ENCODE data around the gene SLC7A11. TPM values are rescaled to one million over a fixed set of nuclear protein-coding genes. Genes with fewer than 3 reads are reported as not detected.

Gene SLC7A11
- total RNA-seq, 1 donor: 118 TPM

GRCh38 chr4:138178566-138178965 lies 63.6 kb downstream of the SLC7A11 start:
- no peak overlapping the region for H3K4me3 ChIP-seq (ENCODE audit: low read depth, low read length)
- DNase-seq (ENCODE audit: low read depth): peak; percentile 65
- TF ChIP-seq CTCF (IDR thresholded peaks at IDR 0.05; ENCODE audit: insufficient read depth, low read length): no peak

DNA sequence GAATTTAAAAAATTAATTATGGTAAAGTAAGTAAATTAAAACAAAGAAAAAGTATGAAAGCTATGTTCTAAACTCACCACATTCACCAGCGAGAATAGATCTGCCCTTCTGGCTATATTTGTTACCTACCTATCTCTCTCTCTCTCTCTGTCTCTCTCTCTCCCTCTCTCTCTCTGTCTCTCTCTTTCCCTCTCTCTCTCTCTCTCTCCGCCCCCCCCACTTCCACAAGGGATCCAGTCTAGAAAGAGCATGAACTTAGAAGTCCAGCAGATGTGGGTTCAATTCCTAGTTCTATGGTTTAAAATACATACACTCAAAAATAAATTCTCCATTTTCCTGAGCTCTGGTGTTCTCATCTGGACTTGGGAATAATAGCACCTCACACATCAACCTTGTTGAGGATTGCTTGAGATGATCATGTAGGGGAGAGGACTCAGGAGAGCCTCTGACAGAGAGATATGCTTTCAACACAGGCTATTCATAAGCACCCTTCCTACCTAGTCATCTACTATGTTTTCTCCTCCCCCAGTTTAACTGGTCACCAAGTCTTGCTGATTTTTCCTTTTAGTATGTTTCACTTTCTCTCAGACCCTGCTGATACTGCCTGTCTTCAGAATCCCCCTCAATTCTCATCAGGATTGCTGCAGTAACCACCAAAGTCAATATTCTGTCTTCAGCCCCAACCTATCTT lies 64.7 kb downstream of the SLC7A11 start:
- no peak for DNase-seq (ENCODE audit: low read depth)
- H3K4me3 ChIP-seq (ENCODE audit: low read depth, low read length): no peak overlapping the region
- no peak for TF ChIP-seq CTCF (IDR thresholded peaks at IDR 0.05; ENCODE audit: insufficient read depth, low read length)

DNA sequence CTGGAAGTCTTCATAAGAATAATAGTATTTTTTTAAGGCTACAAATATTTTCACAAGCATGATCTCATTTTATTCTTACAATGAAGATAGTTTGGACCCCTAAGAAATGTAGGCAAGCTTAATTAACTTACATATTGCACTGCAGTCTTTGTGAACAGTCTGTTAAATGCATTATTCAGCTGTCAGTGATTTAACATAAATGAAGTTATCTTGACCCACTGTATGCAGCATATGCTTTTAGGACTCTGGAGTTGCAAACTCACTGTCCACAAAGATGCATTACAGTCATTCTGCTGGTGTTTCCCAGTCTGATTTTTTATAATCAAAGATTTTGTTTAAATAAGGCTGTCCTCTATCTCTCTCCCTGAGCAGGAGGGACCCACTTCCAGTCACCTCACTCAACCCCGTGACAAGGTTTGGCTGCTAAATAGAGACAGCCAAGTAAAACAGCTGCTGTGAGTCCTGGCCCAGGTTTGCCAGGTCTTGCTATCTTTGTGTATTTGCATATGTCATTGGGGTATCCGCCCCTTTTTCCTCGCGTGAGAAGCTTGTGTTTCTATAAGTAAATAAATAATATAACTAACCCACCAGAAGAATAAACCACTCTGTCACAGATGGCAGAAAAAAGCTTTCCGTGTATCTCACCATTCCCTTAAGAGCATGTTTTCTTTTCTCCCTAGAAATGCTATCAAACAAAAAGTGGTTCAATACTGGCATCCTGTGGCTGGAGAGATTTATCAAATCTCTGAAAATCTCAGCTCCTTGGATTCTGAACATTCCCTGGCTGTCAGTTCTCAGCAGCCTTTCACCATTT lies 67.0 kb downstream of the SLC7A11 start:
- no peak for TF ChIP-seq CTCF (IDR thresholded peaks at IDR 0.05; ENCODE audit: insufficient read depth, low read length)
- DNase-seq (ENCODE audit: low read depth): peak; percentile 85
- no peak overlapping the region for H3K4me3 ChIP-seq (ENCODE audit: low read depth, low read length)

DNA sequence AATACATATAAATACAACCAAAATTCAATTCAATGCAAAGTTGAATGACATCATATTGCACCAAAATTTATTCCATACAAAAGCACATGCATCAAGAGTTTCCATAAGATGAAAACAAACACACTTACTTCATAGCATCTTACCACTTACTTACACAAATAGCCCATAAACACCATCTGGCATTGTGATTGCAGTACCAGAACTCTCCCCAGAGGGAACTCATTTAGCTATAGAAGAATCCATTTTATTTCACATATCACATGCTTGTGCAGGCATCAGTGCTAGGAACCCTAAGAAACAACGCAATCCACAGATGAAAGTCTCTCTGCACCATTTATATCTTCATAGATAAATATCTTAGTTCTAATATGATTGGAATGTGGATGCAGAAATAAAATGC lies 77.9 kb downstream of the SLC7A11 start:
- no peak overlapping the region for H3K4me3 ChIP-seq (ENCODE audit: low read depth, low read length)
- TF ChIP-seq CTCF (IDR thresholded peaks at IDR 0.05; ENCODE audit: insufficient read depth, low read length): no peak
- DNase-seq (ENCODE audit: low read depth): no peak

GRCh38 chr4:138163171-138163570 lies 79.0 kb downstream of the SLC7A11 start:
- DNase-seq (ENCODE audit: low read depth): no peak
- TF ChIP-seq CTCF (IDR thresholded peaks at IDR 0.05; ENCODE audit: insufficient read depth, low read length): no peak
- no peak overlapping the region for H3K4me3 ChIP-seq (ENCODE audit: low read depth, low read length)

DNA sequence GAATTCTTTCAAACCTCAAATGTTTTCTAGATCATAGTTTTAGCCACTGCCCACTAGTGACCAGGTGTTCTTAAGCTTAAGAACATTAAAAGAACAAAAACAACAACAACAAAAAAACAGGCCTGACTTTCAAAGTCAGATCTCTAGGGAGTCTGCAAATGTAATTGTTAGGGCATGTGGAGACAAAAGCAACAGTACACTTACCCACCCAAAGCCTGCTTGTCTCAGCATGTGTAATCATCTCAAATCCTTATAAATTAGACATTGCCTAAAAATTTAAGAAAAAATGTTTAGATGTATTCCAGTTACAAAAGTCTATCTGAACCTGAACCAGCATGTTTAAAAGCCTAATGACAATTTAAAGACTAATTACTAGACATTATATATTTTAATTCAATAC lies 79.9 kb downstream of the SLC7A11 start:
- no peak for TF ChIP-seq CTCF (IDR thresholded peaks at IDR 0.05; ENCODE audit: insufficient read depth, low read length)
- DNase-seq (ENCODE audit: low read depth): no peak
- H3K4me3 ChIP-seq (ENCODE audit: low read depth, low read length): no peak overlapping the region

Measured in fibroblast of the aortic adventitia (primary cell).